ENCODE data around the gene TTI1. TPM values are rescaled to one million over a fixed set of nuclear protein-coding genes. Genes with fewer than 3 reads are reported as not detected.
A peak's percentile ranks its signal among the peaks of the same experiment; 100 is the strongest.

Gene TTI1
- total and polyA plus RNA-seq, 2 of the 13 experiments (the other 11 are each of a cell fraction or from before 2014, with no cell fraction given), result 22.9 to 39.8 TPM

GRCh38 chr20:38059832-38060231 is 26.6 kb upstream of the TTI1 start (continued):
- TF ChIP-seq, protein P1, sequence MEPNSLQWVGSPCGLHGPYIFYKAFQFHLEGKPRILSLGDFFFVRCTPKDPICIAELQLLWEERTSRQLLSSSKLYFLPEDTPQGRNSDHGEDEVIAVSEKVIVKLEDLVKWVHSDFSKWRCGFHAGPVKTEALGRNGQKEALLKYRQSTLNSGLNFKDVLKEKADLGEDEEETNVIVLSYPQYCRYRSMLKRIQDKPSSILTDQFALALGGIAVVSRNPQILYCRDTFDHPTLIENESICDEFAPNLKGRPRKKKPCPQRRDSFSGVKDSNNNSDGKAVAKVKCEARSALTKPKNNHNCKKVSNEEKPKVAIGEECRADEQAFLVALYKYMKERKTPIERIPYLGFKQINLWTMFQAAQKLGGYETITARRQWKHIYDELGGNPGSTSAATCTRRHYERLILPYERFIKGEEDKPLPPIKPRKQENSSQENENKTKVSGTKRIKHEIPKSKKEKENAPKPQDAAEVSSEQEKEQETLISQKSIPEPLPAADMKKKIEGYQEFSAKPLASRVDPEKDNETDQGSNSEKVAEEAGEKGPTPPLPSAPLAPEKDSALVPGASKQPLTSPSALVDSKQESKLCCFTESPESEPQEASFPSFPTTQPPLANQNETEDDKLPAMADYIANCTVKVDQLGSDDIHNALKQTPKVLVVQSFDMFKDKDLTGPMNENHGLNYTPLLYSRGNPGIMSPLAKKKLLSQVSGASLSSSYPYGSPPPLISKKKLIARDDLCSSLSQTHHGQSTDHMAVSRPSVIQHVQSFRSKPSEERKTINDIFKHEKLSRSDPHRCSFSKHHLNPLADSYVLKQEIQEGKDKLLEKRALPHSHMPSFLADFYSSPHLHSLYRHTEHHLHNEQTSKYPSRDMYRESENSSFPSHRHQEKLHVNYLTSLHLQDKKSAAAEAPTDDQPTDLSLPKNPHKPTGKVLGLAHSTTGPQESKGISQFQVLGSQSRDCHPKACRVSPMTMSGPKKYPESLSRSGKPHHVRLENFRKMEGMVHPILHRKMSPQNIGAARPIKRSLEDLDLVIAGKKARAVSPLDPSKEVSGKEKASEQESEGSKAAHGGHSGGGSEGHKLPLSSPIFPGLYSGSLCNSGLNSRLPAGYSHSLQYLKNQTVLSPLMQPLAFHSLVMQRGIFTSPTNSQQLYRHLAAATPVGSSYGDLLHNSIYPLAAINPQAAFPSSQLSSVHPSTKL (CRISPR knock-in tag; IDR thresholded peaks at IDR 0.05), result peak; percentile 89
- no peak for TF ChIP-seq NFYB (CRISPR knock-in tag; IDR thresholded peaks at IDR 0.05)
- TF ChIP-seq ZKSCAN8 (CRISPR knock-in tag; IDR thresholded peaks at IDR 0.05; ENCODE audit: borderline replicate concordance), result peak; percentile 67; the same call in 1 of the 2 replicates
- TF ChIP-seq, protein P2, sequence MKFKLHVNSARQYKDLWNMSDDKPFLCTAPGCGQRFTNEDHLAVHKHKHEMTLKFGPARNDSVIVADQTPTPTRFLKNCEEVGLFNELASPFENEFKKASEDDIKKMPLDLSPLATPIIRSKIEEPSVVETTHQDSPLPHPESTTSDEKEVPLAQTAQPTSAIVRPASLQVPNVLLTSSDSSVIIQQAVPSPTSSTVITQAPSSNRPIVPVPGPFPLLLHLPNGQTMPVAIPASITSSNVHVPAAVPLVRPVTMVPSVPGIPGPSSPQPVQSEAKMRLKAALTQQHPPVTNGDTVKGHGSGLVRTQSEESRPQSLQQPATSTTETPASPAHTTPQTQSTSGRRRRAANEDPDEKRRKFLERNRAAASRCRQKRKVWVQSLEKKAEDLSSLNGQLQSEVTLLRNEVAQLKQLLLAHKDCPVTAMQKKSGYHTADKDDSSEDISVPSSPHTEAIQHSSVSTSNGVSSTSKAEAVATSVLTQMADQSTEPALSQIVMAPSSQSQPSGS (CRISPR knock-in tag; IDR thresholded peaks at IDR 0.05), result no peak
- TF ChIP-seq, protein P3, sequence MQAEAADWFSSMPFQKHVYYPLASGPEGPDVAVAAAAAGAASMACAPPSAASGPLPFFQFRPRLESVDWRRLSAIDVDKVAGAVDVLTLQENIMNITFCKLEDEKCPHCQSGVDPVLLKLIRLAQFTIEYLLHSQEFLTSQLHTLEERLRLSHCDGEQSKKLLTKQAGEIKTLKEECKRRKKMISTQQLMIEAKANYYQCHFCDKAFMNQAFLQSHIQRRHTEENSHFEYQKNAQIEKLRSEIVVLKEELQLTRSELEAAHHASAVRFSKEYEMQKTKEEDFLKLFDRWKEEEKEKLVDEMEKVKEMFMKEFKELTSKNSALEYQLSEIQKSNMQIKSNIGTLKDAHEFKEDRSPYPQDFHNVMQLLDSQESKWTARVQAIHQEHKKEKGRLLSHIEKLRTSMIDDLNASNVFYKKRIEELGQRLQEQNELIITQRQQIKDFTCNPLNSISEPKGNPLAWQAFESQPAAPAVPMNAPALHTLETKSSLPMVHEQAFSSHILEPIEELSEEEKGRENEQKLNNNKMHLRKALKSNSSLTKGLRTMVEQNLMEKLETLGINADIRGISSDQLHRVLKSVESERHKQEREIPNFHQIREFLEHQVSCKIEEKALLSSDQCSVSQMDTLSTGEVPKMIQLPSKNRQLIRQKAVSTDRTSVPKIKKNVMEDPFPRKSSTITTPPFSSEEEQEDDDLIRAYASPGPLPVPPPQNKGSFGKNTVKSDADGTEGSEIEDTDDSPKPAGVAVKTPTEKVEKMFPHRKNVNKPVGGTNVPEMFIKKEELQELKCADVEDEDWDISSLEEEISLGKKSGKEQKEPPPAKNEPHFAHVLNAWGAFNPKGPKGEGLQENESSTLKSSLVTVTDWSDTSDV (CRISPR knock-in tag; IDR thresholded peaks at IDR 0.05), result no peak
- TF ChIP-seq ZNF883 (CRISPR knock-in tag; IDR thresholded peaks at IDR 0.05; ENCODE audit: not compliant biosample characterization), result no peak
- no peak for TF ChIP-seq MBNL3 (CRISPR knock-in tag; conservative IDR thresholded peaks at IDR 0.05)
- TF ChIP-seq ZNF432 (CRISPR knock-in tag; IDR thresholded peaks at IDR 0.05; ENCODE audit: borderline replicate concordance), result no peak
- no peak for TF ChIP-seq SP140L (CRISPR knock-in tag; IDR thresholded peaks at IDR 0.05; ENCODE audit: borderline replicate concordance)
- no peak for TF ChIP-seq GABPB1 (CRISPR knock-in tag; IDR thresholded peaks at IDR 0.05)
- no peak for TF ChIP-seq ZFP37 (CRISPR knock-in tag; IDR thresholded peaks at IDR 0.05; ENCODE audit: borderline replicate concordance)
- no peak for TF ChIP-seq ZFP1 (CRISPR knock-in tag; IDR thresholded peaks at IDR 0.05)
- TF ChIP-seq ZNF205 (CRISPR knock-in tag; IDR thresholded peaks at IDR 0.05), result peak; percentile 51; the same call in 1 of the 2 replicates
- no peak for TF ChIP-seq ZNF33B (CRISPR knock-in tag; IDR thresholded peaks at IDR 0.05)
- TF ChIP-seq ZNF777 (CRISPR knock-in tag; IDR thresholded peaks at IDR 0.05), result no peak
- TF ChIP-seq CBFB (CRISPR knock-in tag; IDR thresholded peaks at IDR 0.05), result no peak
- TF ChIP-seq JDP2 (CRISPR knock-in tag; IDR thresholded peaks at IDR 0.05; ENCODE audit: borderline replicate concordance), result no peak
- TF ChIP-seq, protein P4, sequence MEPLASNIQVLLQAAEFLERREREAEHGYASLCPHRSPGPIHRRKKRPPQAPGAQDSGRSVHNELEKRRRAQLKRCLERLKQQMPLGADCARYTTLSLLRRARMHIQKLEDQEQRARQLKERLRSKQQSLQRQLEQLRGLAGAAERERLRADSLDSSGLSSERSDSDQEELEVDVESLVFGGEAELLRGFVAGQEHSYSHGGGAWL (CRISPR knock-in tag; IDR thresholded peaks at IDR 0.05), result no peak
- no peak for TF ChIP-seq ZNF782 (CRISPR knock-in tag; IDR thresholded peaks at IDR 0.05; ENCODE audit: borderline replicate concordance)
- no peak; the same call in 1 of the 2 replicates for TF ChIP-seq DMAP1 (CRISPR knock-in tag; IDR thresholded peaks at IDR 0.05)
- no peak for TF ChIP-seq ZBTB34 (CRISPR knock-in tag; IDR thresholded peaks at IDR 0.05)
- no peak for TF ChIP-seq NFATC3 (CRISPR knock-in tag; IDR thresholded peaks at IDR 0.05)
- TF ChIP-seq ZNF274 (CRISPR knock-in tag; IDR thresholded peaks at IDR 0.05), result no peak

All from HepG2 (cell line).